Stomach smooth muscle (tissue), 2 donors: Measurements from ENCODE around the gene NR4A3.

Source experiments
- H3K27ac ChIP-seq: one replicate; pipeline ENCODE4 v1.7.0; 2013; ENCODE audit warnings: mild to moderate bottlenecking, low read length, inconsistent platforms
- H3K27me3 ChIP-seq, 2 donors: one replicate each; pipeline ENCODE4 v1.7.0; 2013; ENCODE audit warnings: low read length in 2 of 2; ENCODE audit not compliant: insufficient read depth in 2 of 2, control insufficient read depth in 1 of 2
- H3K36me3 ChIP-seq, 2 donors: one replicate each; pipeline ENCODE4 v1.7.0; 2013; ENCODE audit warnings: low read length in 2 of 2; ENCODE audit not compliant: control insufficient read depth in 2 of 2, insufficient read depth in 2 of 2
- H3K4me1 ChIP-seq: one replicate; pipeline ENCODE4 v1.7.0; 2013; ENCODE audit warnings: low read length; ENCODE audit not compliant: control insufficient read depth, insufficient read depth
- H3K4me3 ChIP-seq, 2 donors: one replicate each; pipeline ENCODE4 v1.7.0; 2013; ENCODE audit warnings: low read length in 2 of 2
- H3K9ac ChIP-seq, 2 donors: one replicate each; pipeline ENCODE4 v1.7.0; 2013; ENCODE audit warnings: low read length in 2 of 2, mild to moderate bottlenecking in 1 of 2
- H3K9me3 ChIP-seq, 2 donors: one replicate each; pipeline ENCODE4 v1.7.0; 2013; ENCODE audit warnings: low read length in 2 of 2; ENCODE audit not compliant: control insufficient read depth in 2 of 2
- donor health status: healthy.
- donor health status: Pancreatic carcinoma.

The NR4A3 gene

DNA sequence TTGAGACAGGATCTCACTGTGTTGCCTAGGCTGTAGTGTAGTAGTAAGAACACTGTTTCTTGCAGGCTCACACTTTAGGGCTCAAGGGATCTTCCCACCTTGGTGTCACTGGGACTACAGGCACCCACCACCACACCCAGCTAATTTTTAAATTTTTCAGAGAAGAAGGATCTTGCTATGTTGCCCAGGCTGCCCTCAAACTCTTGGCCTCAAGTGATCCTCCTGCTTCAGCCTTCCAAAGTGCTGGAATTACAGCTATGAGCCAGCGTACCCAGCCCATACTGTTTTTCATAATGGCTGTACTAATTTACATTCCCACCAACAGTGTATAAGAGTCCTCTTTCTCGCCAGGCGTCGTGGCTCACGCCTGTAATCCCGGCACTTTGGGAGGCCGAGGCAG is 89.9 kb downstream of the NR4A3 start:
- H3K27me3 ChIP-seq: no peaks in the 10 kb centered on the region
- H3K9me3 ChIP-seq: no peaks in the 10 kb centered on the region
- H3K9ac ChIP-seq: no peak overlapping the region
- H3K4me1 ChIP-seq: no peaks in the 10 kb centered on the region
- H3K36me3 ChIP-seq: peaks cover 5 to 8% of the 10 kb centered on the region in 2 donors
- H3K27ac ChIP-seq: no peak overlapping the region
- H3K4me3 ChIP-seq: no peak overlapping the region
